ENCODE measurements around the gene KIN.

DNA sequence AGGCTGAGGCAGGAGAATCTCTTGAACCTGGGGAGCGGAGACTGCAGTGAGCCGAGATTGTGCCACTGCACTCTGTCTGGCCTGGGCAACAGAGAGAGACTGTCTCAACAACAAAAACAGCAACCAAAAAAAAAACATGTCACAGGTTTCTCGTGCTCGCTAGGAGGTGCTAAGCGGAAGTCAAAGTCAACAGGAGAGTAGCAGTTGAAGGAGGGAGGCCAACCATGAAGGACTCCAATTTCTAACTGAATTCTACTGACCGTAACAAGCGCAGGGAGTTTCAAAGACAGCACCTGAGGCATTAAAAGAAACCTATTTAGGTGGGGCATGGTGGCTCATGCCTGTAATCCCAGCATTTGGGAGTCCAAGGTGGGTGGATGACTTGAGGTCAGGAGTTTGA is 19.4 kb downstream of the KIN start:
- TF ChIP-seq, protein P1, sequence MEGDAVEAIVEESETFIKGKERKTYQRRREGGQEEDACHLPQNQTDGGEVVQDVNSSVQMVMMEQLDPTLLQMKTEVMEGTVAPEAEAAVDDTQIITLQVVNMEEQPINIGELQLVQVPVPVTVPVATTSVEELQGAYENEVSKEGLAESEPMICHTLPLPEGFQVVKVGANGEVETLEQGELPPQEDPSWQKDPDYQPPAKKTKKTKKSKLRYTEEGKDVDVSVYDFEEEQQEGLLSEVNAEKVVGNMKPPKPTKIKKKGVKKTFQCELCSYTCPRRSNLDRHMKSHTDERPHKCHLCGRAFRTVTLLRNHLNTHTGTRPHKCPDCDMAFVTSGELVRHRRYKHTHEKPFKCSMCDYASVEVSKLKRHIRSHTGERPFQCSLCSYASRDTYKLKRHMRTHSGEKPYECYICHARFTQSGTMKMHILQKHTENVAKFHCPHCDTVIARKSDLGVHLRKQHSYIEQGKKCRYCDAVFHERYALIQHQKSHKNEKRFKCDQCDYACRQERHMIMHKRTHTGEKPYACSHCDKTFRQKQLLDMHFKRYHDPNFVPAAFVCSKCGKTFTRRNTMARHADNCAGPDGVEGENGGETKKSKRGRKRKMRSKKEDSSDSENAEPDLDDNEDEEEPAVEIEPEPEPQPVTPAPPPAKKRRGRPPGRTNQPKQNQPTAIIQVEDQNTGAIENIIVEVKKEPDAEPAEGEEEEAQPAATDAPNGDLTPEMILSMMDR (IDR thresholded peaks at IDR 0.05), result no peak
- TF ChIP-seq EP300 (IDR thresholded peaks at IDR 0.05), result no peak

Data from suprapubic skin (tissue), 3 donors.